D721Med (cell line): ENCODE results near the gene RGS9.

Source experiments
- DNase-seq: peaks from one replicate; pipeline ENCODE4 v3.0.0; 2011; ENCODE audit warnings: low spot score; ENCODE audit not compliant: insufficient read length
- FAIRE-seq: peaks from 2 replicates; lab custom pipeline; 2011; peaks lifted over from hg19 to GRCh38; lab: Jason Lieb, UNC
- CTCF ChIP-seq: IDR thresholded peaks from 2 replicates; pipeline ENCODE4 v1.5.1; 2012; ENCODE audit warnings: mild to moderate bottlenecking, control low read depth; ENCODE audit not compliant: insufficient read depth; ENCODE audit errors: missing control alignments

The RGS9 gene

DNA sequence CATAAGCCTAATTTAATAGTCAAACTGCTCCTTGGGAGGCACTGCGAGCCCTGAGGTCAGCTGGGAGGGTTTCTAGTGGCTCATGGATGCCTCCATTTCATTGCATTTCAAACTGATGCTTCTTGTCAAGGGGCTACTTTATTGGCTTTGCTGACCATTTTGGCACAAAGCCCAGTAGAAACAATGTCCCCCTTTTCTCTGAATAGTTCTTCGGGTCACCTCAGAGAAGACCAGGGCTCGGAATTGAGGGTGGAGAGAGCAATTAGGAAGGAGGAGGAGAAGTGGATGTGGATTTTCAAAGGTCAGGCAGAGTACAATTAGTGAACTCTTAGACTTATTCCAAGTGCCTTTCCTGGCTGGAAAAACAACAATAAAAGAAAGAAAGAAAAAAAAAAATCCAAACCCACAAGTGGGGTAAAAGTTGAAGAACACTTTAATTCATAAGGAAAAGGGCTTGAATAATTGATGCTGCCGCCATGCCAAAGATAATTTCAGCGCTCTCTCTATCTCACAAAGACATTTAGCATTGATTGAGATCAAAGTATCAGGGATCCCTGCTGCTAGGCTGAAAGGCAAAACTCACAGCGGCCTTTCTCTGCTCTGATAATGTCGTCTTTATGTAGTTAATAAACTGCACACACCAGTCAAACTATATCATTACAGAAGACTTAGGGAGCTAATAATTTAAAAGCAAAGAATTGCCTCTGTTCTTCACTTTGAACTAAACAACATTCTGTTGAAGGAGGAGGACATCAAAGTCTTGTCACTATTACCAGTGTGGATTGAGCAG is 122.7 kb downstream of the RGS9 start:
- TF ChIP-seq CTCF, result no peak
- FAIRE-seq (no peak), DNase-seq (no peak)

DNA sequence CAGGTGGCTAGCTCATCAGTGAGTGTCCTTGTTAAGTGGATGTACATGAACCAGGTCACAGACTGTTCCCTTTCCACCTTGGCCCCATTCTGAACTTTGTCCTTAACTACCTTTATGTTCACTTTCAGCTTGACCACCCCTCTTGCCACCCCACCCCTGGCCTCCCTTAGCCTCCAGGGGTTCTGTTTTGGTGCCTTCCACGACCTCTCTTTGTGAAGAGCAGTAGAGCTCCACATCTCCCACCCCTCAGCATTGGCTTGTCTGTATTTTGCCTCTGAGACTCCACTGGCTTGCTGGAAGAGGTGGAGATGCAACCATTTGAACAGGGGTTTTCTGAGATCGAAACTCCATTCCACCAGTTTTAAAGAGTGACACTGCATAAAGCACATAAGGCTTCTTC is 123.5 kb downstream of the RGS9 start:
- TF ChIP-seq CTCF, result no peak

DNA sequence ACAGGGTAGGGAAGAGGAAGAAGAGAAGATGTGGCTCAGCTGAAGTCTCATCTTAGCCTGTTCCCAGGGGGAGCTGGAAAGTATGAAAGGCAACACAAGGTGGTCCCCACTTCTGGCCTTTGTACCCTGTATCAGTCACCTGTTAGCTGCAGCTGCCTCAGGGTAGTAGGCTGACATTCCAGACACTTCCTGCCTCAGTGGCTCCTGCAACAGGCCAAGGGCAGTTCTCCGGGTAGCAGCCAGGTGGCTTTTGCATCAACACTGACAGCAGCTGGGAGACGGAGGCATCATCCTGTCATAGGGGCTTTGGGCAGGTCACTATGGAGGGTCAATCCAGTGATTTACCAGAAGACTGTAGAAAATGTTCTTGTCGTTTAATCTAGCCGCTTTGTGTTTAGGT is 124.0 kb downstream of the RGS9 start:
- TF ChIP-seq CTCF, result no peak
- no peak for FAIRE-seq
- DNase-seq, result no peak

More for the DNA sequence above, 123.5 kb downstream of the RGS9 start:
- DNase-seq, result no peak
- FAIRE-seq, result no peak

- no peak for TF ChIP-seq CTCF
- DNase-seq (no peak), FAIRE-seq (no peak)
Observed at GRCh38 chr17:65261682-65262636, 124.8 kb downstream of the RGS9 start.

DNA sequence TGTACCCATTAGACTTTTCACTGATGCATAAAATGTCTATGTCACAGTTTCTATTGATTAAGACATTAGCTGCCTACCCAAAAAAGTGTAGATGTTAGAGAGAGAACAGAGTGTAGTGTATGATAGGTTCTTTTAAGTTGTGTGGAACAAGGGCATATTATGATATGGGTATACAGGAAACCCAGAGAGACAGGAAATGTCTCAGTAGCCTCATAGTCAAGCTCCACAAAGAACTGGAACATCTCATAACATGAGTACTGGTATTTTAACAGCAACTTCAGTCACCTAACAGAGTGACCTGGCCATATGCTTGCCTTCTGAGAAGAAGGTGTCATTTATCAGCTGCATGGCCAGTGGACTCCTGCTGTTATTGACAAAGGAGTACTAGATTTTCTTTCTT is 128.1 kb downstream of the RGS9 start:
- no peak for TF ChIP-seq CTCF
- DNase-seq (no peak), FAIRE-seq (no peak)

DNA sequence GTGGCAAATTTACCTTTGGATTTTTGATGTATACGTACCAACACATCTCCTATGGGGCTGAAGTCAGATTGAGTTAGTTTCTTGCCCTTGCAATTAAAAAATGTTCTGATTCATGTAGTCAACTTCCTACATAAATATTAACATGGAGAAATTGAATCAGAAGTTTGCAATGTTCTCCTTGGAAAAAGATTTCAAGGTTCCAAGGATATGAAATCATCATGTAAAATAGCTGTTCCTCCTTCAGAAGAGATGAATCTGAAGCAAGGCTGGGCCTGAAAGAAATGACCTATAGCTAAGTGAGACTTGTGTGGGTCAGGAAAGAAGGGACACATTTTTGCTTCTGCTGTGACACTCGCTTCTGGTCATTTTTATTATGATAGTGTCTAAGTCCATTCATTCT is 131.7 kb downstream of the RGS9 start:
- TF ChIP-seq CTCF, result no peak
- DNase-seq, result no peak
- no peak for FAIRE-seq
